ENCODE data around the gene PTCHD1.
A peak's percentile ranks its signal among the peaks of the same experiment; 100 is the strongest.

PTCHD1 gene

GRCh38 chrX:23332101-23332887 is 2.4 kb upstream of the PTCHD1 start:
- Histone ChIP-seq H3K27me3 (peaks cover 57% of the 10 kb centered on the region), H3K36me3 (no peaks in the 10 kb centered on the region), H3K9me3 (no peaks in the 10 kb centered on the region), H3K4me3 (ENCODE audit: low read depth, low read length) (peak overlapping the region; percentile 36), H3K4me1 (no peaks in the 10 kb centered on the region)
- DNase-seq: no peak
- TF ChIP-seq CTCF (IDR thresholded peaks at IDR 0.05; ENCODE audit: low read depth, low read length): no peak

GRCh38 chrX:23332888-23333821 is 1.5 kb upstream of the PTCHD1 start:
- TF ChIP-seq CTCF (IDR thresholded peaks at IDR 0.05; ENCODE audit: low read depth, low read length): no peak
- no peaks in the 10 kb centered on the region for H3K9me3 ChIP-seq
- peaks cover 57% of the 10 kb centered on the region for H3K27me3 ChIP-seq
- peak overlapping the region; percentile 27 for H3K4me3 ChIP-seq (ENCODE audit: low read depth, low read length)
- no peaks in the 10 kb centered on the region for H3K4me1 ChIP-seq
- DNase-seq: no peak
- no peaks in the 10 kb centered on the region for H3K36me3 ChIP-seq

GRCh38 chrX:23333842-23334520 is 668 bp upstream of the PTCHD1 start:
- TF ChIP-seq CTCF (IDR thresholded peaks at IDR 0.05; ENCODE audit: low read depth, low read length): no peak
- Histone ChIP-seq H3K4me3 (ENCODE audit: low read depth, low read length) (peak overlapping the region; percentile 27), H3K27me3 (peaks cover 59% of the 10 kb centered on the region), H3K9me3 (no peaks in the 10 kb centered on the region), H3K36me3 (no peaks in the 10 kb centered on the region), H3K4me1 (no peaks in the 10 kb centered on the region)
- DNase-seq: no peak

DNA sequence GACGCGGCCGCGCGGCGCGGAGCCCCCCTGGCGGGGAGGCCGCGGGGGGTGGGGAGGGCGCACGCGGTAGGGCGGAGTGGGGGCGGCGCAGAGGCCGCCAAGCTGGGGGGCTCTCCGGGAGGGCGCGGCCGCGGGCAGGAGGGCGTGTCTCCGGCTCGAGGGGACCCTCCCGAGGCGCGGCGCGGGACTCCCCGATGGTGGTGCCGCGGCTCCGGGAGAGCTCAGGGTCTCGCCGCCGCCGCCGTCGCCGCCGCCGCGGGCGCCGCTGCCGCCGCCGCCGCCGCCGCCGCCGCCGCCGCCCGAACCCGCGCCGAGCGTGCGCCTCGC is 165 bp upstream of the PTCHD1 start:
- Histone ChIP-seq H3K4me3 (ENCODE audit: low read depth, low read length) (peak overlapping the region; percentile 33), H3K4me1 (no peaks in the 10 kb centered on the region), H3K9me3 (no peaks in the 10 kb centered on the region), H3K36me3 (no peaks in the 10 kb centered on the region), H3K27me3 (peaks cover 64% of the 10 kb centered on the region)
- no peak for DNase-seq
- no peak for TF ChIP-seq CTCF (IDR thresholded peaks at IDR 0.05; ENCODE audit: low read depth, low read length)

DNA sequence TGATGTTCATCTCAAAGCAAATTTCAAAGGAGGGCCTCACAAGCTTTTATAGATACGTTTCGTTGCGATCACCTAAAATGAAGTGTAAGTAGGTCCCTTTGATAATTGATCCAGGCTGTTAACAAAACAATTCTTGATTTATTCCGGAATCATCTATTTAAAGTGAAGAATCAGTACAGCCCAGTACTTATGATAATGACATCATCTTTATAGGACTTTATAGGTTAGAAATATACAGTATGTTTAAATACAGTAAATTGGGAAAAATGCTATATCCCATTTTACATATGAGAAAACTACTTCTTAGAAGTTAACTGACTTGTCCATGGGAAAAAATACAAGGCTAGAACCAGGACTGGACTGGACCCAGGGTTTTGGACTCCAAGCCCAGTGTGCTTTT is 3.7 kb downstream of the PTCHD1 start:
- Histone ChIP-seq H3K4me3 (ENCODE audit: low read depth, low read length) (no peak overlapping the region), H3K36me3 (no peaks in the 10 kb centered on the region), H3K4me1 (no peaks in the 10 kb centered on the region), H3K27me3 (peaks cover 41% of the 10 kb centered on the region), H3K9me3 (no peaks in the 10 kb centered on the region)
- DNase-seq: no peak
- TF ChIP-seq CTCF (IDR thresholded peaks at IDR 0.05; ENCODE audit: low read depth, low read length): no peak
